ENCODE data around the gene TNFRSF6B. TPM values are rescaled to one million over a fixed set of nuclear protein-coding genes. Genes with fewer than 3 reads are reported as not detected.

The TNFRSF6B gene
- total RNA-seq, 5 donors from 2014 or later (not counting 1 experiment from before 2014, with no cell fraction given), result 0.37 to 1.5 (median 0.91) TPM; not detected in 1

DNA sequence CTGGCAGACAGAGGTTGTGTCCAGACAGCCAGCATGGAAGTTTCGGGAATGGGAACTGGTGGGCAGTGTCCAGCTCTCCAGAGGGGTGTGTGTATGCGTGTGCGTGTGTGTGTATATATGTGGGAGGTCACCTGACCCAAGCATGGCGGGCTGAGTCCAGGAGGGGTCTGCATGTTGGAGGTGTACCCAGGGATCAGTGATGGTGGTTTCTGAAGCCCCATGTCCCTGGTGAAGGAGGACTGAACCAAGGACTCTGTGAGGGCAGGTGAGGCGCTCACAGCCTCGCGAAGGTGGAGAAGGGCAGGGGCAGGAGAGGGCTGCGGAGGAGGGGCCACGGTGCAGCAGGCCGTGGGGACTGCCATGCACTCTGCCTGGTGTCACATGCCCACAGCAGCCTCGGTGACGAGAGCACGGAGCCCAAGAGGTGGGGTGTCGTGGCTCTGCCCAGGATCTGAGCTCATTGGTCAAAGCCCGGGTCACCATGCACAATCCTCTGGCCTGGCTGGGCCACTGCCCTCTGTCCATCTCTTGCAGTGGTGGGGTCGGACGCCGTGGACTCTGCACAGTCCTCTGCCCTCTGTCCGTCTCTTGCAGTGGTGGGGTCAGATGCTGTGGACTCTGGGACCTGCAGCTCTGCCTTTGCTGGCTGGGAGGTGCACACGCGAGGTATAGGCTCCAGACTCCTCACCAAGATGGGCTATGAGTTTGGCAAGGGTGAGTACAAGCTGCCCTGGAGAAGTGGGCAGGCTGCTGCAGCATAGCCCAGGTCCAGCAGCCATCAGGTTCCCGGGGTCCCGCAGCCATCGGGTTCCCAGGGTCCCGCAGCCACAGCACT, 37.9 kb downstream of the TNFRSF6B start:
- no peaks in the 10 kb centered on the region for H3K27me3 ChIP-seq (replicated peaks in 1 of 2; ENCODE audit: control insufficient read depth in 2 of 2, extremely low read depth in 1 of 2, insufficient read depth in 2 of 2, low read length in 1 of 2)
- H3K27ac Mint-ChIP-seq, result peak overlapping the region; percentile 72 to 79
- no peak for ATAC-seq (replicated peaks in 1 of 4)
- peaks cover 20 to 81% of the 10 kb centered on the region in 2 experiments for H3K4me1 ChIP-seq (ENCODE audit: control insufficient read depth in 1 of 2, extremely low read depth in 1 of 2, insufficient read depth in 2 of 2, low read length in 2 of 2)
- no peak overlapping the region for H3K27ac ChIP-seq (ENCODE audit: low read length)
- POLR2A ChIA-PET, result no interaction called here
- H3K4me3 ChIP-seq (ENCODE audit: control insufficient read depth in 1 of 2, extremely low read depth in 1 of 2, low read length in 1 of 2), result no peak overlapping the region
- peak overlapping the region in 1 of 3 donors; percentile 44 for H3K4me3 Mint-ChIP-seq
- H3K9me3 Mint-ChIP-seq, result no peaks in the 10 kb centered on the region
- 93% methylated on average over 22 of the region's 25 CpGs for WGBS (ENCODE audit: insufficient coverage)
- no peak for DNase-seq
- H3K36me3 ChIP-seq (ENCODE audit: control insufficient read depth in 2 of 2, extremely low read depth in 1 of 2, insufficient read depth in 1 of 2, low read length in 1 of 2), result peaks cover 13 to 39% of the 10 kb centered on the region in 2 donors
- H3K36me3 Mint-ChIP-seq, result peaks cover 9% of the 10 kb centered on the region
- H3K9me3 ChIP-seq, result no peaks in the 10 kb centered on the region
- H3K4me1 Mint-ChIP-seq, result peaks cover 26 to 29% (median 27%) of the 10 kb centered on the region in 3 donors
- CTCF ChIA-PET, result no interaction called here
- no peaks in the 10 kb centered on the region for H3K27me3 Mint-ChIP-seq

DNA sequence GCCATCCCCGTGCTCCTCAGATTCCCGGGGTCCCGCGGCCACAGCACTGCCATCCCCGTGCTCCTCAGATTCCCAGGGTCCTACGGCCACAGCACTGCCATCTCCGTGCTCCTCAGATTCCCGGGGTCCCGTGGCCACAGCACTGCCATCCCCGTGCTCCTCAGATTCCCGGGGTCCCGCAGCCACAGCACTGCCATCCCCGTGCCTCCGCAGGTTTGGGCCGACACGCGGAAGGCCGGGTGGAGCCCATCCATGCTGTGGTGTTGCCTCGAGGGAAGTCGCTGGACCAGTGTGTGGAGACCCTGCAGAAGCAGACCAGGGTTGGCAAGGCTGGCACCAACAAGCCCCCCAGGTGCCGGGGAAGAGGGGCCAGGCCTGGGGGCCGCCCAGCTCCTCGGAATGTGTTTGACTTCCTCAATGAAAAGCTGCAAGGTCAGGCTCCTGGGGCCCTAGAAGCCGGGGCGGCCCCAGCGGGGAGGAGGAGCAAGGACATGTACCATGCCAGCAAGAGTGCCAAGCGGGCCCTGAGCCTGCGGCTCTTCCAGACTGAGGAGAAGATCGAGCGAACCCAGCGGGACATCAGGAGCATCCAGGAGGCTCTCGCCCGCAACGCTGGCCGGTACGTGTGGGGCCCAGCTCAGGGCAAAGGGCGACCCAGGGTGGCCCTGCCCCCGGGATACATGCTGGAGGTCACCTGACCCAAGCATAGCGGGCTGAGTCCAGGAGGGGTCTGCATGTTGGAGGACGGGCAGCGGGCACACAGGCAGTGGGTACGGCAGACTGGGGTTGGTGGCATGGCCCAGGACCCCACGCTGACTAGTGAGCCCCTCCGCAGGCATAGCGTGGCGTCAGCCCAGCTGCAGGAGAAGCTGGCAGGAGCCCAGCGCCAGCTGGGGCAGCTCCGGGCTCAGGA, 38.8 kb downstream of the TNFRSF6B start:
- Histone ChIP-seq H3K4me3 (ENCODE audit: control insufficient read depth in 1 of 2, extremely low read depth in 1 of 2, low read length in 1 of 2) (no peak overlapping the region), H3K27ac (ENCODE audit: low read length) (peak overlapping the region; percentile 69), H3K36me3 (ENCODE audit: control insufficient read depth in 2 of 2, extremely low read depth in 1 of 2, insufficient read depth in 1 of 2, low read length in 1 of 2) (peaks cover 13 to 39% of the 10 kb centered on the region in 2 donors), H3K9me3 (no peaks in the 10 kb centered on the region), H3K4me1 (ENCODE audit: control insufficient read depth in 1 of 2, extremely low read depth in 1 of 2, insufficient read depth in 2 of 2, low read length in 2 of 2) (peaks cover 20 to 72% of the 10 kb centered on the region in 2 experiments), H3K27me3 (replicated peaks in 1 of 2; ENCODE audit: control insufficient read depth in 2 of 2, extremely low read depth in 1 of 2, insufficient read depth in 2 of 2, low read length in 1 of 2) (no peaks in the 10 kb centered on the region)
- Mint-ChIP-seq H3K4me1 (peaks cover 24 to 27% (median 26%) of the 10 kb centered on the region in 3 donors), H3K27ac (peak overlapping the region; percentile 92 to 93), H3K27me3 (no peaks in the 10 kb centered on the region), H3K9me3 (no peaks in the 10 kb centered on the region), H3K36me3 (peaks cover 9% of the 10 kb centered on the region), H3K4me3 (peak overlapping the region; percentile 84 to 90 (median 89))
- ATAC-seq (replicated peaks in 1 of 4) (no peak), DNase-seq (no peak)
- POLR2A ChIA-PET, result interaction anchor here in 1 of 2 donors (0.6 to 0.9 kb wide), 2 partner anchors 27 to 198 kb away, joined by 3 read pairs; partner anchors contain the start of genes ARFRP1, PTK6 and ZGPAT
- 93% methylated on average over 48 of the region's 48 CpGs for WGBS (ENCODE audit: insufficient coverage)
- CTCF ChIA-PET, result interaction anchor here in 1 of 2 donors (2.1 kb wide), 1 partner anchor 28 kb away, joined by 20 read pairs; the partner anchor contains the start of genes ARFRP1 and ZGPAT

DNA sequence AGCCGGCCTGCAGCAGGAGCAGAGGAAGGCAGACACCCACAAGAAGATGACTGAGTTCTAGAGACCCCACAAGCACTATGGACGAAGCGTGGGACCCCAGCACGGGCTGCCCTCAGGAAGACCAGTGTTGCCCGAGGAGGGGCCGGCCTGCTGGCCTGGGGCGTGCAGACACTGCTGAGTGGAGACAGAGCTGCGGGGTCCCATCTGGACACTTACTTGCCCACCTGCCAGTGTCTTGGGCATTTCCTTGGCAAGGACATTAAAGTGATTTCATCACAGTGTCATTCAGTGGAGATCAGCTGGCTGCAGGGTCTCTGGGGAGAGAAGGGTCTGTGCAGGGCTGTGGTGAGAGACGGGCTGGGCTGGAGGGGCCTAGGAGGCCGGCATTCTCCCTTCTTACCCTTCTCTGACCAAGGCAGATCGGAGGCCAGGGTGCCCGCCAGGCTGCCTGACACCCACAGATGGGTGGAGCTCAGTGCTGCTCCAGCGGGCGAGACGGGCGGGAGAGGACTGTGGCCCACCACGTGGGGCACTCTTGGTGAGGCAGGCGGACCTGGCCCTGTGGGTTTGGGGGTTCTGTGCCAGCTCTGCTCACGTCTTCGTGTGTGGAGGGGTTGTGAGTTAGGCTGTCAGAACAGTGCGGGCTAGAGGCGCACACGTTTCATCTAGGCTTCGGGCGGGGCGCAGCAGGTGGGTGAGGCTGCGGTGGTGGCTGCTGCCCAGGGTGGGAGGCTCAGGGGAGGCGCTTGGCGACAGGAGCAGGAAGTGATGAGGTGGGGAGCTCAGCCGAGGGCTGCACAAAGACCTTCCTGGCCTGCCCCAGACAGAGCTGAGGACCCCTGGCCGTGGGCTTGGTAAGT, 39.6 kb downstream of the TNFRSF6B start, which contains the start of gene LIME1:
TSS of gene LIME1 (plus strand) at position 806 of the 860 bp plus-strand sequence. CDS start 886 bp downstream, outside the sequence.
- peak; percentile 60 to 75 (median 64) for ATAC-seq (replicated peaks in 1 of 4)
- Histone ChIP-seq H3K27ac (ENCODE audit: low read length) (peak within 1 kb of the TSS; percentile 69), H3K4me1 (ENCODE audit: control insufficient read depth in 1 of 2, extremely low read depth in 1 of 2, insufficient read depth in 2 of 2, low read length in 2 of 2) (peaks cover 18 to 70% of the 10 kb centered on the region in 2 experiments), H3K36me3 (ENCODE audit: control insufficient read depth in 2 of 2, extremely low read depth in 1 of 2, insufficient read depth in 1 of 2, low read length in 1 of 2) (peaks cover 13 to 40% of the 10 kb centered on the region in 2 donors), H3K27me3 (replicated peaks in 1 of 2; ENCODE audit: control insufficient read depth in 2 of 2, extremely low read depth in 1 of 2, insufficient read depth in 2 of 2, low read length in 1 of 2) (no peaks in the 10 kb centered on the region), H3K4me3 (ENCODE audit: control insufficient read depth in 1 of 2, extremely low read depth in 1 of 2, low read length in 1 of 2) (peak within 1 kb of the TSS; percentile 88 to 90), H3K9me3 (no peaks in the 10 kb centered on the region)
- Mint-ChIP-seq H3K9me3 (no peaks in the 10 kb centered on the region), H3K27ac (peak within 1 kb of the TSS; percentile 92 to 93), H3K4me3 (peak within 1 kb of the TSS; percentile 84 to 90 (median 89)), H3K36me3 (peaks cover 9% of the 10 kb centered on the region), H3K27me3 (no peaks in the 10 kb centered on the region), H3K4me1 (peaks cover 24 to 27% (median 26%) of the 10 kb centered on the region in 3 donors)
- ChIA-PET CTCF (interaction anchor here in 1 of 2 donors (0.9 to 2.1 kb wide), 4 partner anchors 28 to 347 kb away, joined by 3 to 20 read pairs (median 3); partner anchors contain the start of genes ARFRP1 and ZGPAT), POLR2A (interaction anchor here (0.5 to 0.9 kb wide), 3 partner anchors 8 to 199 kb away, joined by 3 to 7 read pairs (median 3); partner anchors contain the start of genes ARFRP1 (in 1 of the 2), PTK6 (in 1 of the 2) and ZGPAT (in 1 of the 2))
- peak; percentile 69 to 92 (median 84) for DNase-seq
- WGBS (ENCODE audit: insufficient coverage), result 19% methylated on average over 28 of the region's 31 CpGs

DNA sequence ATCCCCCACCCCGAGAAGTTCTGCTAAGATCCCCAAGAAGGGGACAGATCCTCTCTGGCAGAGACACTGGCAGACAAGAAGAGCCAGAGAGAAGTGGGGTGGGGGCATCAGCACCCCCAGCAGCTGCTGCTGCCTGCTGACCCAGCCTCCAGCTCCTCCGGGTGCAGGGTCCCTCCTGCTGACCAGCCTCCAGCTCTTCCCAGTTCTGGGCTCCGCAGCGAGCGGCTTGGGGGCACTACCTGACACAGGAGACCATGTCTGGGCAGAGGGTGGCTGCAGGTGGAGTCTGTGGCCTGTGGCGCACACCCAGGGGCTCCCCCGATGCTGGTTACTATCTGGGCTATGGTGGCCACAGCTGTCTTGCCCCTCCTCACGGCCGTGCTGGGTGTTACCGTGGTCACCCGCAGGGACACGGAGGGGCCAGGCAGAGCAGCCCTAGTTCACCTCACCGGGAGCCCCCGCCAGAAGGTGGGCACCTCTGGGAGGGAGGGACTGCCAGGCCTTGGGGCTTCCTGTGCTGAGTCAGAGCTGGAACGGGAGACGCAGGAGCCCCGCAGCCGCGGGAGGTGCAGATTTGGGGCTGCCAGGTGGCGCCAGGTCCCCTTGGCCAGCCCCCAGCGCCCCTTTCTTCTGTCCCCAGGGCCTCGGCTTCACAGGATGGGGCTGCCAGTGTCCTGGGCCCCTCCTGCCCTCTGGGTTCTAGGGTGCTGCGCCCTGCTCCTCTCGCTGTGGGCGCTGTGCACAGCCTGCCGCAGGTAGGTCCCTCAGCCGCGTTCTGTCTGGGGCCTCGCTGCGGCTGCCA, 40.6 kb downstream of the TNFRSF6B start:
- POLR2A ChIA-PET, result no interaction called here
- H3K36me3 ChIP-seq (ENCODE audit: control insufficient read depth in 2 of 2, extremely low read depth in 1 of 2, insufficient read depth in 1 of 2, low read length in 1 of 2), result peaks cover 17 to 50% of the 10 kb centered on the region in 2 donors
- Mint-ChIP-seq H3K36me3 (peaks cover 9% of the 10 kb centered on the region), H3K4me1 (peaks cover 24 to 27% (median 26%) of the 10 kb centered on the region in 3 donors), H3K9me3 (no peaks in the 10 kb centered on the region), H3K4me3 (peak overlapping the region; percentile 84 to 90 (median 89)), H3K27ac (peak overlapping the region; percentile 92 to 93), H3K27me3 (no peaks in the 10 kb centered on the region)
- peak overlapping the region; percentile 88 to 90 for H3K4me3 ChIP-seq (ENCODE audit: control insufficient read depth in 1 of 2, extremely low read depth in 1 of 2, low read length in 1 of 2)
- no peaks in the 10 kb centered on the region for H3K27me3 ChIP-seq (replicated peaks in 1 of 2; ENCODE audit: control insufficient read depth in 2 of 2, extremely low read depth in 1 of 2, insufficient read depth in 2 of 2, low read length in 1 of 2)
- DNase-seq (peak in 25 of 35 experiments; percentile 23 to 74 (median 47)), ATAC-seq (replicated peaks in 1 of 4) (peak; percentile 28 to 34 (median 31))
- peaks cover 14 to 71% of the 10 kb centered on the region in 2 experiments for H3K4me1 ChIP-seq (ENCODE audit: control insufficient read depth in 1 of 2, extremely low read depth in 1 of 2, insufficient read depth in 2 of 2, low read length in 2 of 2)
- under 1% methylated on average over 30 of the region's 30 CpGs for WGBS (ENCODE audit: insufficient coverage)
- peak overlapping the region; percentile 69 for H3K27ac ChIP-seq (ENCODE audit: low read length)
- CTCF ChIA-PET, result interaction anchor here in 1 of 2 donors (0.9 to 2.1 kb wide), 4 partner anchors 29 to 346 kb away, joined by 3 to 20 read pairs (median 3); partner anchors contain the start of genes ARFRP1 and ZGPAT
- no peaks in the 10 kb centered on the region for H3K9me3 ChIP-seq

DNA sequence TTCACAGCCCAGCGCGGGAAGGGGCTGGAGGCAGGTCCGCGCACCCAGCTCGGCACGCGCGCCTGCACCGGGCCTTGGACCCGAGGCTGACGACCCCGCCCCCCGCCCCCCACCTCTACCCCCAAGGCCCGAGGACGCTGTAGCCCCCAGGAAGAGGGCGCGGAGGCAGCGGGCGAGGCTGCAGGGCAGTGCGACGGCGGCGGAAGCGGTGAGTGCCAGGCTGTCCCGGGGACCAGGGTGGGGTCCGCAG, 41.2 kb downstream of the TNFRSF6B start:
- Histone ChIP-seq H3K27ac (ENCODE audit: low read length) (no peak overlapping the region), H3K36me3 (ENCODE audit: control insufficient read depth in 2 of 2, extremely low read depth in 1 of 2, insufficient read depth in 1 of 2, low read length in 1 of 2) (peaks cover 17 to 55% of the 10 kb centered on the region in 2 donors), H3K9me3 (no peaks in the 10 kb centered on the region), H3K4me1 (ENCODE audit: control insufficient read depth in 1 of 2, extremely low read depth in 1 of 2, insufficient read depth in 2 of 2, low read length in 2 of 2) (peaks cover 14 to 71% of the 10 kb centered on the region in 2 experiments), H3K4me3 (ENCODE audit: control insufficient read depth in 1 of 2, extremely low read depth in 1 of 2, low read length in 1 of 2) (peak overlapping the region; percentile 88 to 90), H3K27me3 (replicated peaks in 1 of 2; ENCODE audit: control insufficient read depth in 2 of 2, extremely low read depth in 1 of 2, insufficient read depth in 2 of 2, low read length in 1 of 2) (no peaks in the 10 kb centered on the region)
- DNase-seq (peak in 2 of 35 experiments; percentile 17 to 37), ATAC-seq (replicated peaks in 1 of 4) (peak; percentile 0)
- H3K27ac Mint-ChIP-seq, result peak overlapping the region in 1 of 2 donors; percentile 92
- no peaks in the 10 kb centered on the region for H3K27me3 Mint-ChIP-seq
- peaks cover 9% of the 10 kb centered on the region for H3K36me3 Mint-ChIP-seq
- no peaks in the 10 kb centered on the region for H3K9me3 Mint-ChIP-seq
- H3K4me3 Mint-ChIP-seq, result peak overlapping the region; percentile 84 to 90 (median 89)
- CTCF ChIA-PET, result interaction anchor here in 1 of 2 donors (2.1 kb wide), 1 partner anchor 30 kb away, joined by 20 read pairs; the partner anchor contains the start of genes ARFRP1 and ZGPAT
- H3K4me1 Mint-ChIP-seq, result peaks cover 24 to 27% (median 26%) of the 10 kb centered on the region in 3 donors
- WGBS (ENCODE audit: insufficient coverage), result 0% methylated on average over 22 of the region's 26 CpGs
- POLR2A ChIA-PET, result no interaction called here
